H9 (cell line): ENCODE measurements around the gene TRIO. TPM values are rescaled to one million over a fixed set of nuclear protein-coding genes. Genes with fewer than 3 reads are reported as not detected.

Source experiments
- DNase-seq: peaks from one replicate; pipeline ENCODE4 v3.0.0-alpha.2; 2017
- H2AFZ ChIP-seq: one replicate; pipeline ENCODE4 v1.6.1; 2013; ENCODE audit warnings: mild to moderate bottlenecking, low read length, control low read depth, moderate library complexity
- H2AK5ac ChIP-seq: 2 replicates; pipeline ENCODE4 v1.6.1; 2013; ENCODE audit warnings: low read length, control low read depth, mixed read lengths; ENCODE audit not compliant: insufficient read length
- H2BK120ac ChIP-seq: one replicate; pipeline ENCODE4 v1.6.1; 2013; ENCODE audit warnings: low read depth, mild to moderate bottlenecking, low read length, control low read depth, inconsistent platforms; ENCODE audit not compliant: poor library complexity, severe bottlenecking
- H2BK12ac ChIP-seq: 2 replicates; pipeline ENCODE4 v1.6.1; 2013; ENCODE audit warnings: low read length, control low read depth, mixed read lengths, low read depth; ENCODE audit not compliant: insufficient read length
- H2BK15ac ChIP-seq: 2 replicates; pipeline ENCODE4 v1.6.1; 2013; ENCODE audit warnings: low read depth, low read length, control low read depth
- H2BK20ac ChIP-seq: one replicate; pipeline ENCODE4 v1.6.1; 2013; ENCODE audit warnings: low read depth, mild to moderate bottlenecking, low read length, control low read depth, inconsistent platforms; ENCODE audit not compliant: poor library complexity, severe bottlenecking
- H2BK5ac ChIP-seq: 2 replicates; pipeline ENCODE4 v1.6.1; 2013; ENCODE audit warnings: low read length, control low read depth, mixed read lengths; ENCODE audit not compliant: insufficient read length
- H3K14ac ChIP-seq: 2 replicates; pipeline ENCODE4 v1.6.1; 2013; ENCODE audit warnings: low read length, control low read depth; ENCODE audit not compliant: insufficient read depth
- H3K18ac ChIP-seq: 2 replicates; pipeline ENCODE4 v1.6.1; 2013; ENCODE audit warnings: low read depth, mild to moderate bottlenecking, mixed read lengths, low read length, control low read depth; ENCODE audit not compliant: insufficient read length
- H3K23ac ChIP-seq: 2 replicates; pipeline ENCODE4 v1.6.1; 2013; ENCODE audit warnings: low read length, control low read depth, mixed read lengths, low read depth; ENCODE audit not compliant: insufficient read length
- H3K23me2 ChIP-seq: 2 replicates; pipeline ENCODE4 v1.6.1; 2013; ENCODE audit warnings: low read depth, mild to moderate bottlenecking, mixed read lengths, low read length, control low read depth; ENCODE audit not compliant: insufficient read length, poor library complexity, severe bottlenecking
- H3K27ac ChIP-seq: 2 replicates; pipeline ENCODE4 v1.5.1; 2013; ENCODE audit warnings: low read length, control low read depth, mixed read lengths, low read depth; ENCODE audit not compliant: insufficient read length
- H3K27me3 ChIP-seq: 2 replicates; pipeline ENCODE4 v1.6.1; 2013; ENCODE audit warnings: low read length, control low read depth, inconsistent platforms; ENCODE audit not compliant: insufficient read depth
- H3K4ac ChIP-seq: 2 replicates; pipeline ENCODE4 v1.6.1; 2013; ENCODE audit warnings: low read depth, mild to moderate bottlenecking, control low read depth, inconsistent platforms, low read length, moderate library complexity
- H3K4me1 ChIP-seq: 2 replicates; pipeline ENCODE4 v1.6.1; 2013; ENCODE audit warnings: low read length, control low read depth, inconsistent platforms; ENCODE audit not compliant: insufficient read depth
- H3K4me2 ChIP-seq: 2 replicates; pipeline ENCODE4 v1.6.1; 2013; ENCODE audit warnings: low read length, control low read depth, mixed read lengths; ENCODE audit not compliant: insufficient read length, insufficient read depth
- H3K56ac ChIP-seq: 2 replicates; pipeline ENCODE4 v1.6.1; 2013; ENCODE audit warnings: low read depth, mild to moderate bottlenecking, mixed read lengths, low read length, control low read depth; ENCODE audit not compliant: insufficient read length
- H3K79me1 ChIP-seq: 2 replicates; pipeline ENCODE4 v1.6.1; 2013; ENCODE audit warnings: low read depth, mild to moderate bottlenecking, moderate library complexity, low read length, control low read depth, inconsistent platforms; ENCODE audit not compliant: insufficient read depth, poor library complexity, severe bottlenecking
- H3K79me2 ChIP-seq: 2 replicates; pipeline ENCODE4 v1.6.1; 2013; ENCODE audit warnings: low read length, control low read depth, inconsistent platforms; ENCODE audit not compliant: insufficient read depth
- H3K9ac ChIP-seq: 2 replicates; pipeline ENCODE4 v1.6.1; 2013; ENCODE audit warnings: low read length, control low read depth, mixed read lengths; ENCODE audit not compliant: insufficient read length; ENCODE audit errors: extremely low read depth
- H3K9me3 ChIP-seq: one replicate; pipeline ENCODE4 v1.6.1; 2013; ENCODE audit warnings: low read depth, low read length, inconsistent platforms; ENCODE audit not compliant: control insufficient read depth
- H3T11ph ChIP-seq: one replicate; pipeline ENCODE4 v1.6.1; 2013; ENCODE audit warnings: mild to moderate bottlenecking, low read length, control low read depth, inconsistent platforms
- H4K20me1 ChIP-seq: one replicate; pipeline ENCODE4 v1.6.1; 2013; ENCODE audit not compliant: control insufficient read depth, insufficient read length, insufficient read depth
- H4K5ac ChIP-seq: 2 replicates; pipeline ENCODE4 v1.6.1; 2013; ENCODE audit warnings: low read depth, mild to moderate bottlenecking, mixed read lengths, low read length, control low read depth; ENCODE audit not compliant: insufficient read length
- H4K8ac ChIP-seq: replicated peaks from 2 replicates; pipeline ENCODE4 v1.6.1; 2013; ENCODE audit warnings: low read length, control low read depth, mixed read lengths, low read depth; ENCODE audit not compliant: insufficient read length
- H4K91ac ChIP-seq: 2 replicates; pipeline ENCODE4 v1.6.1; 2013; ENCODE audit warnings: low read depth, mild to moderate bottlenecking, moderate library complexity, mixed read lengths, low read length, control low read depth; ENCODE audit not compliant: insufficient read length
- H3K27ac Mint-ChIP-seq, 3 experiments: 2 replicates in 2 of 3; 3 replicates in 1 of 3; pipeline ENCODE4 v1.8.0; 2020 to 2021; ENCODE audit warnings: mixed read lengths in 3 of 3, mild to moderate bottlenecking in 1 of 3, moderate library complexity in 1 of 3
- H3K27me3 Mint-ChIP-seq: 2 replicates; pipeline ENCODE4 v1.8.0; 2021; ENCODE audit warnings: low read depth, mild to moderate bottlenecking, moderate library complexity, mixed read lengths
- H3K36me3 Mint-ChIP-seq, 3 experiments: 2 replicates in 2 of 3; 3 replicates in 1 of 3; pipeline ENCODE4 v1.8.0; 2020 to 2021; ENCODE audit warnings: low read depth in 3 of 3, mixed read lengths in 3 of 3; ENCODE audit not compliant: insufficient read depth in 1 of 3
- H3K4me1 Mint-ChIP-seq, 2 experiments: 2 replicates each; pipeline ENCODE4 v1.8.0; 2020; ENCODE audit warnings: mixed read lengths in 2 of 2
- H3K4me3 Mint-ChIP-seq, 2 experiments: 2 replicates in 1 of 2; 3 replicates in 1 of 2; pipeline ENCODE4 v1.8.0; 2020 to 2021; ENCODE audit warnings: mild to moderate bottlenecking in 2 of 2, mixed read lengths in 2 of 2, moderate library complexity in 1 of 2
- H3K9me3 Mint-ChIP-seq, 2 experiments: 2 replicates in 1 of 2; 3 replicates in 1 of 2; pipeline ENCODE4 v1.8.0; 2020; ENCODE audit warnings: mild to moderate bottlenecking in 2 of 2, mixed read lengths in 2 of 2, moderate library complexity in 1 of 2
- WGBS: extraction: QIAGEN DNeasy Blood & Tissue Kit; methylation state at CpG from one replicate; pipeline ENCODE4 v1.1.7; 2013; ENCODE audit warnings: missing lambda C conversion rate, low lambda C conversion rate, mixed read lengths; ENCODE audit not compliant: insufficient read length; ENCODE audit errors: extremely low coverage; 5-methylcytosine and 5-hydroxymethylcytosine counted together
- total RNA-seq: library from RNA; stranded (reverse); gene quantifications from 2 replicates; pipeline ENCODE4 v1.2.1, GENCODE V29; 2021
- TF ChIP-seq, protein P1 (sequence below): fragments of 200-600 bp; sonication (generic); conservative IDR thresholded peaks from 3 replicates; pipeline ENCODE4 v1.8.0; 2021; ENCODE audit warnings: antibody characterized with exemption, mild to moderate bottlenecking

TRIO gene
- total RNA-seq, 1 experiment from 2014 or later, result 87.8 TPM

DNA sequence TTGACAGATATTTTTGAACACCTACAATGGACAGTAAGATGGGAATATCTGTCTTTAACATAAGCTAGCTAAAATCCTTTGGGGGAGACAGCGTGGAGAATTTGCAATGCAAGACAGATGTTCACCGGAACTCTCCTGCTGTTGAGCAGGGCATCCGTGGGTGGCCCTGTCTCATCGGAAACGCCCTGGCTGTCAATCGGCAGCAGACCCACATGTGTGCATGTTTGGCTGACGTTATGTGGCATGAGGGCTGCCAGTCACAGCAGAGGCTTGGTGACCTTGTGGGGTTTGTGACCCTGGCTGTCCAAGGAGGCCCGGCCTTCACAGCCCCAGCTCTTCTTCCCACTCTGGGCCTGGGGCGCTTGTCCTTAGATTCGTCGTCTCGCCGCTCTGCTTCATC, 308.7 kb downstream of the TRIO start:
- Histone ChIP-seq H2BK15ac (no peak overlapping the region), H2BK120ac (no peak overlapping the region), H4K20me1 (no peaks in the 10 kb centered on the region), H3K27ac (no peak overlapping the region), H4K8ac (no peak overlapping the region), H4K91ac (no peak overlapping the region), H3K4me2 (no peak overlapping the region), H3K4me1 (peaks cover 5% of the 10 kb centered on the region; the same call in 1 of the 2 replicates), H3K27me3 (no peaks in the 10 kb centered on the region), H3K9ac (no peak overlapping the region), H3K79me2 (no peaks in the 10 kb centered on the region), H2AFZ (no peak overlapping the region), H4K5ac (no peak overlapping the region), H3K23me2 (no peaks in the 10 kb centered on the region), H3K79me1 (no peaks in the 10 kb centered on the region), H3K23ac (no peak overlapping the region), H3K18ac (no peak overlapping the region), H3K9me3 (no peaks in the 10 kb centered on the region), H2BK20ac (no peak overlapping the region), H2BK5ac (no peak overlapping the region), H3T11ph (no peak overlapping the region), H3K56ac (no peak overlapping the region), H2AK5ac (no peak overlapping the region), H3K4ac (no peak overlapping the region), H3K14ac (peak overlapping the region; percentile 67; the same call in 1 of the 2 replicates), H2BK12ac (no peak overlapping the region)
- Mint-ChIP-seq H3K4me1 (peaks cover 26 to 30% of the 10 kb centered on the region in 2 experiments), H3K27ac (peak overlapping the region in 1 of 3 experiments; percentile 90; a peak in 2 of 7 replicates), H3K27me3 (no peaks in the 10 kb centered on the region), H3K9me3 (peaks cover 9 to 12% of the 10 kb centered on the region in 2 experiments), H3K4me3 (no peak overlapping the region), H3K36me3 (peaks cover 27 to 38% (median 28%) of the 10 kb centered on the region in 3 experiments)
- TF ChIP-seq, protein P1, sequence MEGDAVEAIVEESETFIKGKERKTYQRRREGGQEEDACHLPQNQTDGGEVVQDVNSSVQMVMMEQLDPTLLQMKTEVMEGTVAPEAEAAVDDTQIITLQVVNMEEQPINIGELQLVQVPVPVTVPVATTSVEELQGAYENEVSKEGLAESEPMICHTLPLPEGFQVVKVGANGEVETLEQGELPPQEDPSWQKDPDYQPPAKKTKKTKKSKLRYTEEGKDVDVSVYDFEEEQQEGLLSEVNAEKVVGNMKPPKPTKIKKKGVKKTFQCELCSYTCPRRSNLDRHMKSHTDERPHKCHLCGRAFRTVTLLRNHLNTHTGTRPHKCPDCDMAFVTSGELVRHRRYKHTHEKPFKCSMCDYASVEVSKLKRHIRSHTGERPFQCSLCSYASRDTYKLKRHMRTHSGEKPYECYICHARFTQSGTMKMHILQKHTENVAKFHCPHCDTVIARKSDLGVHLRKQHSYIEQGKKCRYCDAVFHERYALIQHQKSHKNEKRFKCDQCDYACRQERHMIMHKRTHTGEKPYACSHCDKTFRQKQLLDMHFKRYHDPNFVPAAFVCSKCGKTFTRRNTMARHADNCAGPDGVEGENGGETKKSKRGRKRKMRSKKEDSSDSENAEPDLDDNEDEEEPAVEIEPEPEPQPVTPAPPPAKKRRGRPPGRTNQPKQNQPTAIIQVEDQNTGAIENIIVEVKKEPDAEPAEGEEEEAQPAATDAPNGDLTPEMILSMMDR, result no peak
- WGBS, result no CpG with 5 or more reads among the region's 13 CpGs
- no peak for DNase-seq
